ENCODE results near the gene CNOT1.
"Not testable (repeated sequence)": the region's sequence is repeated elsewhere in the genome, so short reads cannot be mapped to it uniquely, and the experiment has no call there.

CNOT1 gene

GRCh38 chr16:58582133-58582532 is 47.5 kb downstream of the CNOT1 start:
- DNase-seq (ENCODE audit: low spot score) = no peak

GRCh38 chr16:58579587-58579986 is 50.0 kb downstream of the CNOT1 start:
- DNase-seq (ENCODE audit: low spot score) = no peak

DNA sequence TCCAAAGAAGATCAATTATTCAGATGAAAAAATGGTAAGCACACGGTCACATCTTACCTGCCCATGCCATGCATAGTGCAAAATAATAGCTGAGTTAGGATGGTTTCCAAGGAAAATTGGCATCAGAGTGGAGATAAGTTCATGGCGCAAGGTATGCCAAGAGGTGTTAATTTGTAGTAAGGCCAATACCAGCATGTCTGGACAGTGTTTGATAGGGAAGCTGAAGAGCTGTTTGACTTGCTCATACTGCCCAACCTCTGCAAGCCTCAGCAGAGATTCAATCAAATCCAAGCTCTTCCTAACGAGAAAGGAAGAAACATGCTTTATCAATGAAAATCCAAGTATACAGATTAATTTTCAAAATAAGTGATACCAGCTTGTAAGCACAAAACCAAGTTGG is 51.0 kb downstream of the CNOT1 start:
- no peak for DNase-seq (ENCODE audit: low spot score)

DNA sequence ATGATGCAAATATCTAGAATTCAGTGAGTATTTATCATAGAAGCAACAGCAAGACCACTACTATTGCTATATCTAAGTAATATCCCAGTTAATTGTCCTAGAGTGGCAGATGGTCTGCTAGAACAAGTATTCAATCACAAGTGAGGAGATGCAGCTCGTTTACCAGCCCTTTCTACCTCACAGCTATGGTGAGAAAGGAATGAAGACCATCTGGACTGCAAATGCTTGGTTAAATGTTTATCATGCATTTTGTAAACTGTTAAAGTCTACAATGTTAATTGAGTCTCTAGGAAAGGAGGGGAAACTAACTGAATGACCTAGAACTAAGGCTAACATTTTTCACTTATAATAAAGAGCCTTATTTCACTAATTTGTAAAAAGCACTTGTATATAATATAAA is 52.5 kb downstream of the CNOT1 start:
- DNase-seq (ENCODE audit: low spot score) = no peak

DNA sequence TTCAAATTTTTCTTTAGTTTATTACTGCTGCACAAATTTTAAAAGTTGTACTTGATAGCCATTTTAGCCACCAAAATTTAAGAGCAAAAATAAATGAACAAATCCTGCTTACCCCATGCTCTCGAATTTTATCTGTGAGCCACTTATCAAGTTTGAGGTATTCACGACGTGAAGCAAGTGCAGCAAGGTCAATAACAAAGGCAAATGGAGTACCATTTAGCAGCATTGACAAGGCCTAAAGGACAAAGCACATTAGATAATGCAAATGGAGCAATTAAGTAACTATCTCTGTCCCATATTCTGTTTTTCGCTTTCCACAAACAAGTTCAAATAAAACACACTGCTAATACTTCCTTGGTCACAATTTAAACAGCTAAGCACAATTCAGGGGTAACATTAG is 54.7 kb downstream of the CNOT1 start:
- no peak for DNase-seq (ENCODE audit: low spot score)

DNA sequence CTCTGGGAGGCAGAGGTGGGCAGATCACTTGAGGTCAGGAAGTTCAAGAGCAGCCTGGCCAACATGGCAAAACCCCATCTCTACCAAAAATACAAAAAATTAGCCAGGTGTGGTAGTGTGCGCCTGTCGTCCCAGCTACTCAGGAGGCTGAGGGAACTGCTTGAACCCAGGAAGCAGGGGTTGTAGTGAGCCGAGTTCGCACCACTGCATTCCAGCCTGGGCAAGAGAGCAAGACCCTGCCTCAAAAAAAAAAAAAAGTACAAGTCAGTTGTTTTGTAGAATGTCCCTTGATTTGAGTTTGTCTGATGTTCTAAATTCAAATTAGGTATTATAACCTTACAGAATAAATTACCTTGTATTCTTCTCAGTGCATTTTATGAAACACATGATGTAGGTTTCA is 63.9 kb downstream of the CNOT1 start:
- not testable (repeated sequence) for DNase-seq (ENCODE audit: low spot score)

DNA sequence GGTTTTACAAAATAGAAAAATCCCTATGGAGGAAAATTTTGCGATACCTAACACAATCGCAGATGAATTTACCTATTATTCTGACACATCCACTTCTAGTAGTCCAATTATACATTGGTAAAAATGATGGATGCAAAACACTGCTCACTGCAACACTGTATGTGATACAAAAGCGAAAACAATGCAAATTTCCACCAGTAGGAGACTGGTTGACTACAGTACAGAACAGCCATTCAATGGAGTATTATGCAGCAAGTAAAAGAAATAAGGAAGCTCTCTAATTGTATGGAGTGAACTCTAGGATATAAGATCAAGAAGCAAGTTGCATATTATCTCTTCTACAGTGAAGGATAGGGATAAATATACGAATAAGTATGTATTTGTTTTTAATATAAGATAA is 65.9 kb downstream of the CNOT1 start:
- DNase-seq (ENCODE audit: low spot score) = no peak

- DNase-seq (ENCODE audit: low spot score) = no peak
Observed at GRCh38 chr16:58563235-58563634, 66.4 kb downstream of the CNOT1 start.

DNA sequence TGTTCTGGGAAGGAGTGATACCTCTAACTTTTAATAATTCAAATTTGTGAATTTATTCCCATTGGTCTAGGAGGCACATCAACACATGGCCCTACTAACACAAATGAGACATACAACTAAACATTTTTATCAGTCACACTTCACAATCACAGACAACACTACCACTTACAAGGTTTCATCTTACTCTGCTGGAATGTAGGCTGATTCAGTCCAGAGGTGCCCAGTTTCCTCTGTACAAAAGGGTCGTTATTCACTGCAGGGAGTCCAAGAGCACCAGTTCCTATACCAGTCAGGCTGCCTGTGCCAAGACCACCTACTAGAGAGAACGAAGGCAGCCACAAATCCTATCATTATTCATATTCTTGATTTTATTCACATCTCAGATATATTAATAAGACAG is 72.9 kb downstream of the CNOT1 start:
- no peak for DNase-seq (ENCODE audit: low spot score)

GRCh38 chr16:58551496-58551895 is 78.1 kb downstream of the CNOT1 start:
- no peak for DNase-seq (ENCODE audit: low spot score)

- no peak for DNase-seq (ENCODE audit: low spot score)
Observed at GRCh38 chr16:58548378-58548777, 81.2 kb downstream of the CNOT1 start.

DNA sequence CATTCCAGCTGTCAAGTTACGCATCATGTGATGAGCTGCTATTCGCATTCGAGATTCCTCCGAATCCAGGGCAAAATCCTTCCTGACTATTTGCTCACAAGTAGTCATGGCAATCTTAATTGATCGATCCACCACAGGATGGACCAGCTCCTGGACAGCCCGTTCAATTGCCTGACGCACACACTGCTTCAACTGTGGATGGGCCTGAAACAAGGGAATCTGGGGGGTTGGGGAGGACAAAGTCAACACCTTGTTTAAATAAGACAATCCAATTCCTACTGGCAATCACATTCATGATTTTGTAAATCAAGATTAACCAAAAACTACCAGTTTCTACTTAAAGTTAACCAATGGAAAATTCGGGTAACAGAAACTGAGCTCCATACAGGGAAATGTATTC is 85.9 kb downstream of the CNOT1 start:
- DNase-seq (ENCODE audit: low spot score) = no peak

- DNase-seq (ENCODE audit: low spot score) = no peak
Observed at GRCh38 chr16:58542291-58542690, 87.3 kb downstream of the CNOT1 start.

DNA sequence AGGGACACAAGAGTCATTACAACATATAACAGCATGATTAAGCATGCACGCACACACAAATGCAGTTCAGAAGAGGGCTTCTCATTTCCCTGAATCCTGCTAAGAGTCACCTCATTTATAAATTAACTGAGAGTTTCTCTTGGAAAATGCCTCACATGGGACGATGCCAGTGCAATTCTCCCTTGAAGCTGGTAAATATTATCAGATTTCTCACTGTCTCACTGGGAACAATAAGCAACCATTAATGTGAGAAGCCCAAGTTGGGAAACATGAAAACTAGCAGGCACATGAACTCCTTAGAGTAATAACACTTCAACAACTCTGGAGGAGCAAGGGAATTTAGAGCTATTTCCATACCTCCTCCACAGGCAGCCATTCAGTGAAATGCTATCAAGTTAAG is 87.9 kb downstream of the CNOT1 start:
- no peak for DNase-seq (ENCODE audit: low spot score)

- DNase-seq (ENCODE audit: low spot score) = no peak
Observed at GRCh38 chr16:58537124-58537906, 92.3 kb downstream of the CNOT1 start.

GRCh38 chr16:58536278-58536677 is 93.3 kb downstream of the CNOT1 start:
- DNase-seq (ENCODE audit: low spot score) = no peak

GRCh38 chr16:58535100-58535499 is 94.5 kb downstream of the CNOT1 start:
- DNase-seq (ENCODE audit: low spot score) = no peak

- no peak for DNase-seq (ENCODE audit: low spot score)
Observed at GRCh38 chr16:58533751-58534470, 95.7 kb downstream of the CNOT1 start.

DNA sequence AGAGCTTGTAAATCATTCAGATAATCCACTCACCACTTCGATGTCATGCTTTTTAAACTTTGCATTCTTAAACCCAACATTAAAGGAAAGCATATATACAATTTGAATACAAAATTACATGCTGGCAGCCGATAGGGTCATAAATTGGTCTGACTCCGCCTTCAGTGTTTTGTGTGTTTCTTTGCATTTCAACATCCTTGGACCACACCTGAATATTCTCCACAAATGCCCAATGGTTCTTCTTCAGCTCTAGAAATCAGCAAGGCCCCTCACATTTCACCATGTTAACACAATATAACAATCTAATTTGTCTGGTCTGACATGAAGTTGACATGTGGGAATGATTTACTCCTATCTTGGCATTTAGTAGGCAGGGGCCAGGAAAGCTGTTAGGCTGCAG is 97.2 kb downstream of the CNOT1 start:
- no peak for DNase-seq (ENCODE audit: low spot score)

DNA sequence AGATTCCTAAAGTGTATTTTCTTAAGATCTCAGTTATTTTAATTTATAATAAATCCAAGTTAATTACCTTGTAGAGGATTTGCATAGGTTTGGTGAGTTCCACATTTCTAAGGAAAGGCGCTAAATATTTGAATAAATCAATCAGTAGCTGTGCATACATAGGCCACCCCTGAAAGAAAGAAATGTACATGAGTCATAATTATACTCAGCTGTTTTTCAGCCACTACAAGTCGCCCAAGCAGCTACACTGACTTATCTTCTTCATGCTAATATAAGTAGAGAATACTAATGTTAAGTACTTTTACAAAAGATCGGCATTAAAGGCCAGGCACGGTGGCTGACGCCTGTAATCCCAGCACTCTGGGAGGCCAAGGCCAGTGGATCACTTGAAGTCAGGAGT is 99.4 kb downstream of the CNOT1 start:
- DNase-seq (ENCODE audit: low spot score) = no peak

- DNase-seq (ENCODE audit: low spot score) = no peak
Observed at GRCh38 chr16:58519707-58520106, 109.9 kb downstream of the CNOT1 start.

DNA sequence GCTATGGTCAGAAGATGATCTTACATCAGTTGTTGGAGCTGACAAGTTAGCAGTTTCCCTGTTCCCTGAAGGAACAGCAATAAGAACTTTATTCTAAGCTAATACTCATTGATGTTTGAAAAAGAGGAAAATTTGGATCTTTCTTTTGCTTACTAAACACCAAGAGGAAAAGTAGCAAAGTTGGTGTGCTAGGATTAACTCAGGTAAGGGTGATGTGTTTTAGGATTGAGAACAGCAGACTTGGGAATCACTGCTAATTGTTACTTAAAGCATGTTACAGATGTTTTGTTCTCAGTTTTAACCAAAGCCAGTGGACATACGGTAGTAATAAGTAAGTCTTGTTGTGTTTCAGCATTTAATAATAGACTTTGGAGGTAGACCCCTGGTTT is 110.7 kb downstream of the CNOT1 start:
- no peak for DNase-seq (ENCODE audit: low spot score)

DNA sequence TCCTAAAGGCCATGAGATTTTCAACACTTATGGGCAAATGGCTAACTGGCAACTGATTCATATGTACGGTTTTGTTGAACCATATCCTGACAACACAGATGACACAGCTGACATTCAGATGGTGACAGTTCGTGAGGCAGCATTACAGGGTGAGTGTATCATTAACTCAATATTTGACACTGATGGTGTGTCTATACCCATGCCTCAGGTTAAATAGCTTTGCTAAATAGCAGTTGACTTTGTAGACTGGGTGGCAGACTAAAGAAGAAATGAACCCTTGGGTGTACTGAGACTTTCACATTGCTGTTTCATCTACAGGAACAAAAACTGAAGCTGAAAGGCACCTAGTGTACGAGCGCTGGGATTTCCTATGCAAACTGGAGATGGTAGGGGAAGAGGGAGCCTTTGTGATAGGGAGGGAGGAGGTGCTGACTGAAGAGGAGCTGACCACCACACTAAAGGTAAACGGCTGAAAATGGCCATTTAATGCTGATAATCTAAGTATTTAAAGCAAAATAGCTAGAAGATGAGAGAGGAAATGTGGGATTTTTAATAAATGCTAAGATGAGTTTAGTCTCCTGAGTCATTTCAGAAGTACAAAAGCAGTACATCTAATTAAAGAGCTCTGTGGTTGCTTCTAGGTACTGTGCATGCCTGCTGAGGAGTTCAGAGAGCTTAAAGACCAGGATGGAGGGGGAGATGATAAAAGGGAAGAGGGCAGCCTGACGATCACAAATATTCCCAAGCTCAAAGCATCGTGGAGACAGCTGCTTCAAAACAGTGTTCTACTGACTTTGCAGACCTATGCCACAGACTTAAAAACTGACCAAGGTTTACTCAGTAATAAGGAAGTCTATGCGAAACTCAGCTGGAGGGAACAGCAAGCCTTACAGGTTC is 111.3 kb downstream of the CNOT1 start:
- DNase-seq (ENCODE audit: low spot score) = no peak
